GM12878 (cell line): ENCODE results near the gene CDCP2. TPM values are rescaled to one million over a fixed set of nuclear protein-coding genes. Genes with fewer than 3 reads are reported as not detected.

Experiments
- ATAC-seq: fragments of 200-7000 bp; cut with Tn5 transposase; 3 replicates; pipeline ENCODE4 v1.9.1; 2020; ENCODE audit warnings: mild to moderate bottlenecking, moderate library complexity
- BruUV-seq: library from RNA; stranded (reverse); fragments of 400-500 nt; replicated peaks from 2 replicates; lab custom pipeline; 2021; lab: Mats Ljungman, UMichigan
- CTCF ChIA-PET: fragments of 300-600 bp; sonication (Branson Sonifier 250); formaldehyde crosslinking; extraction: SDS; loops from one replicate; lab custom pipeline; 2021; ENCODE audit warnings: inconsistent platforms; lab: Yijun Ruan, JAX
- POLR2A ChIA-PET: fragments of 350-600 bp; formaldehyde crosslinking; extraction: SDS; loops from one replicate; lab custom pipeline; 2021; ENCODE audit warnings: inconsistent platforms; lab: Charles Lee
- RAD21 ChIA-PET: fragments of 300-600 bp; sonication (Branson Sonifier 250); formaldehyde crosslinking; loops from one replicate; lab custom pipeline; 2023; ENCODE audit warnings: antibody characterized with exemption; ENCODE audit not compliant: unreplicated experiment; lab: Charles Lee
- SMC1A ChIA-PET: fragments of 300-600 bp; sonication (Branson Sonifier 250); formaldehyde crosslinking; loops from one replicate; lab custom pipeline; 2023; ENCODE audit not compliant: unreplicated experiment, uncharacterized antibody; lab: Charles Lee
- DNase-seq: peaks from one replicate; pipeline ENCODE4 v3.0.0-alpha.2; 2011; ENCODE audit warnings: low read depth, low spot score
- FAIRE-seq: peaks from 3 replicates; lab custom pipeline; 2011; peaks lifted over from hg19 to GRCh38; lab: Jason Lieb, UNC
- H2AFZ ChIP-seq: 2 replicates; pipeline ENCODE4 v1.6.0; 2011; ENCODE audit warnings: low read depth, low read length, control low read depth; ENCODE audit not compliant: control insufficient read depth
- H3K27ac ChIP-seq: 2 replicates; pipeline ENCODE4 v1.5.1; 2011; ENCODE audit warnings: control low read depth; ENCODE audit not compliant: control insufficient read depth, insufficient read depth
- H3K27me3 ChIP-seq, 2 experiments: replicated peaks in 1 of 2; 2 replicates each; pipeline versions ENCODE4 v1.6.0 to v1.6.1; 2011; ENCODE audit warnings: low read length in 1 of 2; ENCODE audit not compliant: control insufficient read depth in 2 of 2, insufficient read depth in 2 of 2
- H3K36me3 ChIP-seq, 2 experiments: 2 replicates each; pipeline ENCODE4 v1.5.1; 2011; ENCODE audit warnings: low read length in 1 of 2; ENCODE audit not compliant: control insufficient read depth in 2 of 2, insufficient read depth in 2 of 2
- H3K4me1 ChIP-seq: 2 replicates; pipeline ENCODE4 v1.6.1; 2011; ENCODE audit warnings: mild to moderate bottlenecking, low read length, moderate library complexity, mixed read lengths; ENCODE audit not compliant: control insufficient read depth, insufficient read depth
- H3K4me2 ChIP-seq: 2 replicates; pipeline ENCODE4 v1.6.0; 2011; ENCODE audit warnings: control low read depth; ENCODE audit not compliant: control insufficient read depth, insufficient read depth
- H3K4me3 ChIP-seq: fragments of 200-600 bp; sonication (generic); 2 replicates; pipeline ENCODE4 v1.5.1; 2016
- H3K79me2 ChIP-seq: 2 replicates; pipeline ENCODE4 v1.6.0; 2011; ENCODE audit warnings: low read length; ENCODE audit not compliant: control insufficient read depth, insufficient read depth
- H3K9ac ChIP-seq: 2 replicates; pipeline ENCODE4 v1.8.0; 2011; ENCODE audit warnings: low read length, control low read depth, mixed read lengths; ENCODE audit not compliant: control insufficient read depth, insufficient read depth
- H3K9me3 ChIP-seq: replicated peaks from 3 replicates; pipeline ENCODE4 v1.5.1; 2011; ENCODE audit warnings: mild to moderate bottlenecking, low read length; ENCODE audit not compliant: control insufficient read depth, insufficient read depth
- H4K20me1 ChIP-seq: 2 replicates; pipeline ENCODE4 v1.6.0; 2011; ENCODE audit not compliant: control insufficient read depth, insufficient read depth
- CTCF ChIP-seq, 3 experiments: IDR thresholded peaks in 2 of 3; conservative IDR thresholded peaks in 1 of 3; 2 replicates each; pipeline ENCODE4 v1.5.1; 2011; ENCODE audit warnings: low read depth in 3 of 3, low read length in 3 of 3, mild to moderate bottlenecking in 3 of 3, control low read depth in 2 of 3, moderate library complexity in 2 of 3, inconsistent platforms in 1 of 3, mixed read lengths in 1 of 3; ENCODE audit not compliant: control insufficient read depth in 2 of 3, insufficient read depth in 1 of 3; ENCODE audit errors: extremely low read depth in 1 of 3
- KDM1A ChIP-seq: fragments of 200-600 bp; sonication (generic); IDR thresholded peaks from 2 replicates; pipeline ENCODE4 v1.6.1; 2016; ENCODE audit warnings: borderline replicate concordance
- MYC ChIP-seq: IDR thresholded peaks from 2 replicates; pipeline ENCODE4 v1.6.1; 2011; ENCODE audit warnings: mild to moderate bottlenecking, low read length, moderate library complexity, inconsistent platforms; ENCODE audit not compliant: insufficient read depth, insufficient replicate concordance, insufficient read length, severe bottlenecking
- SMAD1 ChIP-seq: fragments of 450-650 bp; IDR thresholded peaks from 2 replicates; pipeline ENCODE4 v1.6.1; 2018; ENCODE audit warnings: mild to moderate bottlenecking, low read depth; ENCODE audit not compliant: partially characterized antibody
- TCF3 ChIP-seq: IDR thresholded peaks from 2 replicates; pipeline ENCODE4 v1.6.1; 2012; ENCODE audit warnings: low read depth, mild to moderate bottlenecking, low read length, borderline replicate concordance; ENCODE audit not compliant: insufficient read depth
- USF1 ChIP-seq: IDR thresholded peaks from 2 replicates; pipeline ENCODE4 v1.6.1; 2011; ENCODE audit warnings: borderline replicate concordance, low read depth, mild to moderate bottlenecking, moderate library complexity, mixed read lengths, low read length; ENCODE audit not compliant: insufficient read depth; ENCODE audit errors: extremely low read length
- WGBS: methylation state at CpG from one replicate; pipeline ENCODE4 v1.1.6; 2016; ENCODE audit warnings: low lambda C conversion rate; ENCODE audit not compliant: insufficient replicate concordance, insufficient coverage; ENCODE audit errors: missing lambda C conversion rate; 5-methylcytosine and 5-hydroxymethylcytosine counted together
- in situ Hi-C: fragments of 300-500 bp; cut with MboI; formaldehyde crosslinking; loops from 9 replicates; pipeline ENCODE4 v1.14.3; 2018; ENCODE audit warnings: mixed read lengths
- intact Hi-C: fragments of 100-400 bp; cut with micrococcal nuclease; formaldehyde crosslinking; loops from one replicate; pipeline ENCODE4 v1.14.2; 2022; ENCODE audit not compliant: unreplicated experiment
- polyA plus RNA-seq, 11 experiments: library from polyadenylated mRNA; depleted of rRNA in 4 of 11; unstranded in 6 of 11; stranded (reverse) in 5 of 11; fragments of >200 nt; fragmentation: Nextera tagmentation in 4 of 11; fragmentation: Illumina TruSeq in 1 of 11; extraction: Ambion mirVana in 4 of 11; extraction: Trizol in 1 of 11; gene quantifications; 1 replicate in 1 of 11; 2 replicates in 10 of 11; pipeline versions ENCODE4 v1.2.1 to v1.2.3, GENCODE V29; 2011 to 2016; ENCODE audit warnings: inconsistent platforms in 2 of 11, missing spikeins in 2 of 11, low read depth in 1 of 11
- total RNA-seq, 4 experiments: library from RNA; depleted of rRNA in 3 of 4; stranded (reverse); fragments of >200 nt in 3 of 4; fragmentation: Illumina TruSeq in 1 of 4; extraction: Trizol in 1 of 4; gene quantifications; 2 replicates each; pipeline versions ENCODE4 v1.2.1 to v1.2.3, GENCODE V29; 2013 to 2021

CDCP2 gene
- total and polyA plus RNA-seq, 10 of the 15 experiments (the other 5 are each of a cell fraction or from before 2014, with no cell fraction given) = 0.06 TPM; not detected in 9

GRCh38 chr1:54086754-54087153, 66.0 kb downstream of the CDCP2 start:
- Histone ChIP-seq H3K4me3 (no peak overlapping the region), H3K27ac (no peak overlapping the region), H3K36me3 (peaks cover 0 to 3% of the 10 kb centered on the region in 2 experiments; a peak in 2 of 4 replicates), H3K4me1 (no peaks in the 10 kb centered on the region), H3K9ac (no peak overlapping the region), H3K9me3 (no peaks in the 10 kb centered on the region), H3K4me2 (no peak overlapping the region), H2AFZ (no peak overlapping the region), H3K79me2 (no peaks in the 10 kb centered on the region), H3K27me3 (no peaks in the 10 kb centered on the region), H4K20me1 (no peaks in the 10 kb centered on the region)
- SMC1A ChIA-PET = interaction anchor here (0.7 to 1.4 kb wide), 4 partner anchors 9 to 60 kb away, joined by 3 read pairs; no protein-coding TSS in a partner anchor
- RAD21 ChIA-PET = no interaction called here
- BruUV-seq = no TSS peak
- TF ChIP-seq SMAD1 = no peak
- TF ChIP-seq USF1 = no peak
- no peak for TF ChIP-seq TCF3
- no peak for TF ChIP-seq KDM1A
- TF ChIP-seq MYC = no peak
- no peak for TF ChIP-seq CTCF (IDR thresholded peaks at IDR 0.05 in 2 of 3, conservative IDR thresholded peaks at IDR 0.05 in 1 of 3; ENCODE audit: control insufficient read depth in 2 of 3, extremely low read depth in 1 of 3, insufficient read depth in 1 of 3, low read depth in 3 of 3, low read length in 3 of 3)
- DNase-seq = no peak
- in situ Hi-C loops (no loop called here), intact Hi-C loops (loop anchor here (10.0 kb wide), 1 partner anchor 222 kb away; no protein-coding TSS in a partner anchor)
- 88% methylated on average over 1 of the region's 1 CpG for WGBS
- FAIRE-seq = no peak
- CTCF ChIA-PET = interaction anchor here (0.5 to 7.5 kb wide), 4 partner anchors 8 to 226 kb away, joined by 3 to 61 read pairs (median 4); no protein-coding TSS in a partner anchor
- POLR2A ChIA-PET = no interaction called here
- no peak for ATAC-seq
